Activated CD4-positive, alpha-beta T cell treated with anti-CD3 and anti-CD28 coated beads, Interleukin-2, amount 50 U/mL, for 24 hours (primary cell): ENCODE results near the gene C7orf57.

Source experiments
- DNase-seq, 2 donors: peaks; one replicate each; pipeline ENCODE4 v3.0.0-alpha.2; 2020; ENCODE audit warnings: low read depth in 1 of 2, low spot score in 1 of 2

C7orf57 gene

GRCh38 chr7:48084727-48085432 is 49.5 kb downstream of the C7orf57 start:
- peak in 1 of 2 donors; percentile 78 for DNase-seq

DNA sequence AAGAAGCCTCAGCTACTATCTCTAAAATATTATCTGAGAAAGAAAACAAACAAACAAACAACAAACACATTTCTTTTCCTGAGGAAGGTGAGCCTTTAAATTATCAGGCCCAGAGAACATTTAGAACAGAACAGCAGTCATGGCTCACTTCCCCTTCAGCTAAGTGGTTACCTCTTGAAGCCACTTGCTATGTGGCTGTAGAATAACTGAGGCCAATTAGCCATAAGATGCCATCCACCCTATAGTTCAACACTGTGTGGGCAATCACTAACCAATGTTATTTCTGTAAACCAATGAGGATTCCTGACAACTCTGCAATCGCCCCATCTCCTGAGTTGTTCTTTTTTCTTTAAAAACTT is 50.1 kb downstream of the C7orf57 start:
- DNase-seq: no peak

GRCh38 chr7:48085942-48086341 is 50.6 kb downstream of the C7orf57 start:
- no peak for DNase-seq

DNA sequence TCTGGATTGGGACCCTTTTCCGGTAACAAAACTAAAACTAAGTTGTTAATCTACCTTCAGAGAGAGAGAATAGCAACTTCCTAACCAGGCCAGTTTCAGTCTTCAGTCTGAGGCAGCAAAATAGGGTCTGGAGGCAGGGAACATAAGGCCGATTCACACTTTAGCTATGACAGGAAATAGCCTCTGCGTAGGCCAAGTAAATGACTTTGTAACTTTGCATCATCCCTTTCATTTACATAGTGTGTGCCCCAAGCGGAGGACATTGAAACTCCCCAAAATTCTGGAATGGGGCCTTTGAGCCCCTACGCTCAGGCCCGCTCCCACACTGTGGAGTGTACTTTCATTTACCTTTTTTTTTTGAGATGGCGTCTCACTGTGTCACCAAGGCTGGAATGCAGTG is 52.0 kb downstream of the C7orf57 start:
- no peak for DNase-seq

GRCh38 chr7:48088559-48089045 is 53.3 kb downstream of the C7orf57 start:
- peak in 1 of 2 donors; percentile 75 for DNase-seq

DNA sequence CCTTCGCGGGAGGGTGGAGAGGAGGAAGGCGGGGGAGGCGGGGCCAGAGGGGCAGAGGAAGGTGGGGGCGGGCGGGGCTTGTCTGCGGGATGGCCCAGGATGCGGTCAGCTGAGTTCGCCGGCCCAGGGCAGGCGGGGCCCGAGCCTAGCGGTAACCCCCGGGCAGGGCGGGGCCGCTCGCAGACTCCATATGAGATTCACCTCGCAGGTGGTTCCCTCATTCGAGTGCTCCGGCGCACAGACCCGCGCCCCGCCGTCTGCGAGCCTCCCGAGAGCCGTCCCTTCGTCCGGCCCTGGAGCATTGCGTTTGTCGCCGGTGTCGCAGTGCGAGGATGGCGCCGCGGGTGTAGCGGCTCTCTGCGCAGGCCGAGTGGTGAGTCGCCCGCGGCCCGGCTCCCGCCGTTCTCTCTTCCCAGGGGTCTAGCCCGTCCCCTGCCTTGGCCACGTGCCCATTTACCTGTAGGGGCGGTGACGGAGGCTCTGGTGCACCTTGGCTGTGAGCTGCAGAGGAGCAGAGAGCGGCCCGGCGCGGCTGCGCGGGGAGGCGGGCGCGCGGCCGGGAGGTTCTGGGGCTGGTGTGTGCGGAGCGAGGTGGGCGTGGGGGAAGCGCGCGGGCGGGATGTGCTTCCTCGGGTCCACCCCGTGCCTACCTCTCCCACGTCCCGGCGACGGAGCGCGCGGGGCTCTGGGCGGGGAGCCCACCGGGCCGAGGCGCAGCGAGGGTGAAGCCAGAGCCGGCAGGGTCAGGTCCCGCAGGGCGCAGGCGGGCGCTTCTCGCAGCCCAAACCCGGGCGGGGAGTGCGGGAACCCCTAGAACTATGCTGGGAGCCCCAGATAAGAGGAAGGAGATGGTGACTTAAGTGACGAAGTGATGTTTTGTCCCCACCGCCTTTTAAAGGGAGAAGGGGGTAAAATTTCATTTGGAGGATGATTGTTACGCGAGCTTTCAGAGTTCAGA is 54.0 kb downstream of the C7orf57 start, which contains the start of gene UPP1:
Gene UPP1, plus strand, starts transcription at position 220 of the 958 bp plus-strand sequence. CDS start 5,519 bp downstream, outside the sequence.
- DNase-seq: peak; percentile 30 to 59

- no peak for DNase-seq
Measured at GRCh38 chr7:48090095-48090805, 54.9 kb downstream of the C7orf57 start.

- no peak for DNase-seq
Measured at GRCh38 chr7:48091506-48092433, 56.4 kb downstream of the C7orf57 start.

- no peak for DNase-seq
Measured at GRCh38 chr7:48094861-48095293, 59.5 kb downstream of the C7orf57 start.

DNA sequence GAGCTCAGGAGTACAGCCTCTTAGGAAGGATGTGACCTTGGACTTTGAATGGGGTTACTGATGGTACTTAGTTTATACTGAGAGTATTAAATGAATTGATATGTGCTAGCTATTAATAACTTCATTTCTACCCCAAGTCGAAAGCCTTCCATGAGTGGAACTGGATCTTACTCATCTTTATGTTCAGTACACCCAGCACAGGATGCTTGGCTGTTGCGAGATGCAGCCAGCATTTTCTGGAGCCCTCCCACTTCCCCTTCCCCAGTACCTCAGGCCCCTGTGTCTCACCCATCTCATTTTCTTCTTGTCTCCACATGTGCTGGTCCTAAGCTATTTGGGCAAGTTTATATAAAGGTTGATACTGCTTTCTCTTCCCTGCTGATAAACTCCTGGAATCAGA is 60.9 kb downstream of the C7orf57 start:
- DNase-seq: no peak

- no peak for DNase-seq
Measured at GRCh38 chr7:48097521-48098231, 62.3 kb downstream of the C7orf57 start.

DNA sequence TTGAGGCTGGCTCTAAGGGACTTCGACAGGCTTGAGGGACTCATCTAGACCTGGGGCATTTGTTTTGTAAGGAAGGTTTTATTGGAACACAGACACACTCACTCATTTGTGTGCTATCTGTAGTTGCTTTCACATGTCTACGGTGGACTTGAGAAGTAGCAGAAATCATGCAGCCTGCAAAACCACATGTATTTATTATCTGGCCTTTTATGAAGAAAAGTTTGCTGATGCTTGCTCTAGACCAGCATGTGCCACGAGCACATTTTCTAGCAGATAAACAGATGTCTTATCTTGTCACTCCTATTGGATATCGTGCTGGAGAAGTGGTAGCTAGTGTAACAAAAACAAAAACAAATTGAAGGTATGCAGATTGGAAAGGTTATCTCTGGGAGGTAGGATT is 63.5 kb downstream of the C7orf57 start:
- no peak for DNase-seq

GRCh38 chr7:48099781-48100180 is 64.4 kb downstream of the C7orf57 start:
- DNase-seq: no peak

GRCh38 chr7:48101352-48101751 is 66.0 kb downstream of the C7orf57 start:
- DNase-seq: no peak

GRCh38 chr7:48101968-48102367 is 66.6 kb downstream of the C7orf57 start:
- DNase-seq: no peak

DNA sequence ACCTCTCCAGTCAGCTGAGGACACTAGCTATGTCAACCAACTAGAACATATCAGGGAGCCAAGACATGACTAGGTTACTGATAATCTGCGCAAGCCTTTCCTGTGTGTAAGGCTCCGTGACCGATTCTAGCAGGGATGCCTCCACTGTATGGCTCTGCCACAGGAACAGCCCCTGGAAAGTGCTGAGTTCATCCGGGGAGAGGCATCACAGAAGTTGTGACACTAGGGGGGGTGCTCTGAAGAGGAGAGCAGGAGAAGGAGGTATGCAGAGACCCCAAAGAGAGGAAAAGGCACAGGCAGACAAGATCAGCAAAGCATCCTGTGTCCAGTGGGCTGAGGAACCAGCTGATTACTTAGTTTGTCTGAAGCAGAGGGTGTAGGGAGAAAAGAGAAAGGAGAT is 67.2 kb downstream of the C7orf57 start:
- DNase-seq: no peak

GRCh38 chr7:48105045-48105444 is 69.7 kb downstream of the C7orf57 start:
- no peak for DNase-seq

DNA sequence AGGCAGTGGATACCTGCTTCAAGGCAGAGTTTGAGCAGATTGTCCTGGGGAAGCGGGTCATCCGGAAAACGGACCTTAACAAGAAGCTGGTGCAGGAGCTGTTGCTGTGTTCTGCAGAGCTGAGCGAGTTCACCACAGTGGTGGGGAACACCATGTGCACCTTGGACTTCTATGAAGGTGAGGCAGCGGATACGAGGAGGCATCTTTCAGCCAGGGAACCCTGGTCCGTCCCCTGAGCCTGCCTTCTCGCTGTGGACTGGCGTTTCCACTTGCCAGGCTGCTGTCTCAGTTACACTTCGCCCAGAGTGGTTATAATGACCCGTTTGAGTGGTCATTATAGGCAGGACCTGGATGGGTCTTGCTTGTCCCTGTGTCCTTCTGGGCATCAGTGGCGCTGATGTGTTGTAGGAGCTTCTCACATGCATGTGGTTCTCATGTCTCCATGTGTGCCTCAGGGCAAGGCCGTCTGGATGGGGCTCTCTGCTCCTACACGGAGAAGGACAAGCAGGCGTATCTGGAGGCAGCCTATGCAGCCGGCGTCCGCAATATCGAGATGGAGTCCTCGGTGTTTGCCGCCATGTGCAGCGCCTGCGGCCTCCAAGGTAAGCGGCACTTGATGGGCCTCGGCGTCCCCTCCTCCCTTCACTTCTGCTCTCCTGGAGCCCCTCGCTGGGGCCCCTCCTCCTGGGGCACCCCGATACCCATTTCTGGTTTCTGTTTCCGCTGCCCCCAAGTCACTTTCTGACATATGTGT is 71.7 kb downstream of the C7orf57 start:
- DNase-seq: no peak

- no peak for DNase-seq
Measured at GRCh38 chr7:48107926-48108472, 72.7 kb downstream of the C7orf57 start.
